GM18870 (cell line): Measurements from ENCODE around the gene COL4A2.

Experiments
- ATAC-seq: cut with Tn5 transposase; IDR thresholded peaks from one replicate; pipeline ENCODE4 v1.9.1; 2021; ENCODE audit warnings: moderate library complexity; ENCODE audit not compliant: unreplicated experiment

COL4A2 gene

GRCh38 chr13:110336681-110337080 lies 29.6 kb downstream of the COL4A2 start:
- no peak for ATAC-seq

DNA sequence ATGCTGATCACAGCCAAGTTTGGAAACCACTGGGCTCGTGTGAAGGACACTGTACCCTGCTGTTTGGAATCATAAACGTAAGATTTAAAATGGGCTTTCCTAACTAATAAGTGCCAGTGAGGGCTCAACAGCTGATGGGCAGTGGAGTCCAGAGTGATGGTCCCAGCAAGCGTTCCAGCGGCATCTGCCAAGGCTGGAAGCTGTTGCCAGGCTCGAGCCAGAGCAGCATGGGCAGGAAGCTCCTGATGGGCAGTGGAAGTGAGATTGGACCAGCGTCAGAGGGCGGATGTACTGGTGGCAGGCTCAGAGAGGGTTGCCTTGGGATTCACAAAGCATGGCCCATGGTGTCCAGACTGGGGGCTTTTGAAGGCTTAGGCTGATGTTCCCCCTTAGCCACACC lies 30.2 kb downstream of the COL4A2 start:
- ATAC-seq: no peak

DNA sequence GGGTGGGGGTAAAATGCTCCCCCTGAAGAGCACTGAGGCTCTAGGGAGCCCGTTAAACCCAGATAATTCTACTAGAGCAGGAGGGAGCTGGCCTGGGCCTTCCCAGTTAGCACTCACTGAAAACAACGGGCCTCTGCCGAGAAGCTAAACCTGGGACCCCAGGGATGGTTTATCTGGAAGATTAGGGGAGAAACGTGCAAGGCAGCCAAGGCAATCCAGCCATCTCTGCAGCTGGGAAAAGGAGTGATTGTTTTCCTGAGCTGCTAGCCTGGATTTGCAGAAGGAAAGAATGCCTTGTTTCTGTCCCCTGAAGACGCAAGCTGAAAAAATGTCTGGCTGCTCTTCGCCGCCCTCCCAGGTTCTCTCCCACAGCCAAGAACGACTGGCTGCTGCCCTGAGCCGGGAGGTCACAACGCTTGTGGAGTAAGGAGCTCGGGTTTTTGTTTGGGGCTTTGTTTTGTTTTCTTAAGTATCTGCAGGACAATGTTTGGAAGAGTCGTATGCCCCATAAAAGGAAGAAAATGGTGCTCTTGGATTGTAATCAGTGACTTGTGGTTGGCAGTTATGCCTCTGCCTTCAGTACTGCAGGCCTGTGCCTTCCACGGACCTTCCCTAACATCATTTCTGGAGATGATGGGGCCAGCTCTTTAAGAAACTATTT lies 31.5 kb downstream of the COL4A2 start:
- ATAC-seq: no peak

- ATAC-seq: no peak
Measured at GRCh38 chr13:110339263-110339662, 32.2 kb downstream of the COL4A2 start.

DNA sequence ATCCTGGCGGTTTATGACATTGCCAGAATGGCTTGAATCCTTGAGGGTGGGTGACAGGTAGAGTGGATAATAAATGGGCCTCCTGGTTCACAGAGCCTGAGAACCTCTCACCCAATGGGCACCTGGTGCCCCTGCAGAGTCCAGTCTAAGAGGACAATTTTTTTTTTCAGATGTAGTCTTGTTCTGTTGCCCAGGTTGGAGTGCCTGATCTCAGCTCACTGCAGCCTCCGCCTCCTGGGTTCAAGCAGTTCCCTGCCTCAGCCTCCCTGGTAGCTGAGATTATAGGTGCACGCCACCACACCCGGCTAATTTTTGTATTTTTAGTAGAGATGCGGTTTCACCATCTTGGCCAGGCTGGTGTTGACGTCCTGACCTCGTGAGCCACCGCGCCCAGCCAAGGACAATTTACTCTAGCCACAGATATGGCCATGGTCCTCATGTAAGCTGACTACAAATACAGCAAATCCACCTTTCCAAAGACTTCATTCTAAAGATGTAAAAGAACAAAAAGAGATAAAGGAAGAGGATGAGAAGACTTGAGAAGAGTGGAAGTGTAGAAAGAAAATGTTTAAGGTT lies 33.0 kb downstream of the COL4A2 start:
- no peak for ATAC-seq

- ATAC-seq: peak; percentile 35
Measured at GRCh38 chr13:110340812-110341444, 33.8 kb downstream of the COL4A2 start.

DNA sequence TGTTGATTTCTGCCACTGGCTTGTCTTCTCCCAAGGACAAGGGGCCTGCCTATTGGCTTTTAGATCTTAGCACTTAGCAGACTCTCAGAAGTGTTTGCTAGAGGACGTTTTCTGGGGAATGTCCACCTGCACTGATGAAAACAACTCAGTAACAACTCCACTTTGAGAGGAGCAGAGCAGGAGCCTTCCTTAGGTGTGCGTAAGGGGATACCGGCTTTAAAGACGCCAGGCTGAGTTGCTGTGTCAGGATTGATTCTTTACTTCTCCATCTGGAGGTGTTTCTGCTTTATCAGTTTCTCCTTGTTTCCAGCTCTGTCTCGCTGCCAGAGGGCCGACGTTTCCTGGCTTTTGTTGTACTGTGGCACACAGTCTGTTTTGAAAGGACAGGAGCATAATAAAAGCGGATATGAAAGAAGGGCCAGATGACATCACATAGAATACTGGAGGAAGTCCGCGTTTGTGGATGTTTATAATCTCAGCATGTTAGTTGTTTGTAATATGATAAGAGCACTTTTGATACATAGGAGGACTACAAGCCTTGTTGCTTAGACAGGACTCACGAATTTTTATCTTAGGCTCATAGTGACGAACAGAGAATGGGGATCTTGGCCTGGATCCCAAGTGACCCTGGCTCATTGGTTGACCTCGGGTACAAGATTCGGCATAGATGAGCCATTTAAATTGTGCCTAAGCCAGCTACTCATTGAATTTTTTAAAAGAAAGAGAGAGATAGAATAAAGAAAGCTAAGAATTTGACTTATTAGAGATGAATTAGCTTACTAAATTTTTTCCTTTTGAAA lies 34.6 kb downstream of the COL4A2 start:
- peak; percentile 65 for ATAC-seq

DNA sequence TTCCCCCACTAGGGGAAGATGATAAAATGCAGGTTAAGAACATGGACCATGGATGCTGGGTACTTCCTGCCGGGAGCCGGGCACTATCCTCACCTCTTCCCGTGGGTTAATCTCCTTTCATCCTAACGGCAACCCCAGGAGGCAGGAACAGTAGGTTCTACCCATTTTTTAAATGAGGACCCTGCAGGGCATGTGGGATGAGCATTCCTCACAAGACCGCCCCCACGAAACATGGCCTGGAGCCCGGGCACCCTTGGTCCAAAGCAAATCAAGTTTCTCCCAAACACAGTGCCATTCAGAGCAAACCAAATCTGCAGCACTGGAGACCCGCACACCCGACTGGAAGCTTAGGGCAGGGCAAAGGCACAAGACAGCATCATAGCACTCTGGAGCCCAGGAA lies 35.4 kb downstream of the COL4A2 start:
- no peak for ATAC-seq

DNA sequence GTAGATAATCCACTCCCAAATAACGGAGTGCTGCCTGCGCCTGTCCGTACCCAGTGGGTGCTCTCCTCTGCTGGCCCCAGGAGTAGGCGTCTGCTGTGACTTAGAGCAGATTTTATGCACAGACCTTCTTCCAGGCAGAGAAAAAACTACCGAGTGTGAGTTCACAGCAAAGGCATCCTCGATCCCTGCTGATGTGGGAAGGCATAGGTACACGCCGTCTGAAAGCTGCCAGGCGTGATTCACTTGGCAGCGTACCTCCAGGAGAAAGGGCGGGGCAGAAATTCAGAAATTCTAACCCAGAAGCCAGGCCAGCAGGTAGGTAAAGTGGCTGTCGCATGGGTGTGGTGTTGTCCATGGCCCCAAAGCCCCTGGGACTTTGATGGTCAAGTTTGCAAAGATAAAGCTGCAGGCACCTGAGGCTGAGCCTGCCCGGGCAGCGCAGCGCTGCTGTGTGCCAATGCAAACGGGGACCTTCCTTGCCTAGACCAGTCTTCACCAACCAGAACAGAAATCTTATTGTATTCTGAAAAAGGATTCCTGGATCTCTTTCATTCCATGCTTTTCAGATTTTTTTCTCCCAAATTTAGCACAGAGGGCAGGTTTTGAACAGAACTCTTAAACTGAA lies 36.3 kb downstream of the COL4A2 start:
- ATAC-seq: no peak

GRCh38 chr13:110344320-110344719 lies 37.2 kb downstream of the COL4A2 start:
- ATAC-seq: no peak

GRCh38 chr13:110345266-110345665 lies 38.2 kb downstream of the COL4A2 start:
- no peak for ATAC-seq

GRCh38 chr13:110345701-110346100 lies 38.6 kb downstream of the COL4A2 start:
- no peak for ATAC-seq

DNA sequence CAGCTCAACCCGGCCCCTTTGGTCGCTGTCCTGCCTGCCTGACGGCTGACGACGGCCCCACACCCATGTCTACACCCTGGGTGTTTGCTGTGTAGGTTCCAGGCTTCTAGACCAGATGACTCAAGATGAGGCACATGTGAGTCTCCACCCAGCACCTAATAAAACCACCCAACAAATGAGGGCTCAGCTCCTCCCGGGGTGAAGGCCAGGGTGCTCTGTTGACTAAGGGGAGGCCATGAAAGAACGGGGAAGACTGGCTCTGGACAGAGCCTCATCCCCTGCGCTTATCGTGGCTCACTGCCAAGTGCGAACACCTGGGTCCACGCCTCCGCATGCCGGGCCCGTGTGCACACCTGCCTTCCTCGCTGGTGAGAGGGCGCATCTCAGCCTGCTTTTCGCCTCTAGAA lies 39.6 kb downstream of the COL4A2 start:
- ATAC-seq: no peak

GRCh38 chr13:110347088-110347487 lies 40.0 kb downstream of the COL4A2 start:
- ATAC-seq: no peak

DNA sequence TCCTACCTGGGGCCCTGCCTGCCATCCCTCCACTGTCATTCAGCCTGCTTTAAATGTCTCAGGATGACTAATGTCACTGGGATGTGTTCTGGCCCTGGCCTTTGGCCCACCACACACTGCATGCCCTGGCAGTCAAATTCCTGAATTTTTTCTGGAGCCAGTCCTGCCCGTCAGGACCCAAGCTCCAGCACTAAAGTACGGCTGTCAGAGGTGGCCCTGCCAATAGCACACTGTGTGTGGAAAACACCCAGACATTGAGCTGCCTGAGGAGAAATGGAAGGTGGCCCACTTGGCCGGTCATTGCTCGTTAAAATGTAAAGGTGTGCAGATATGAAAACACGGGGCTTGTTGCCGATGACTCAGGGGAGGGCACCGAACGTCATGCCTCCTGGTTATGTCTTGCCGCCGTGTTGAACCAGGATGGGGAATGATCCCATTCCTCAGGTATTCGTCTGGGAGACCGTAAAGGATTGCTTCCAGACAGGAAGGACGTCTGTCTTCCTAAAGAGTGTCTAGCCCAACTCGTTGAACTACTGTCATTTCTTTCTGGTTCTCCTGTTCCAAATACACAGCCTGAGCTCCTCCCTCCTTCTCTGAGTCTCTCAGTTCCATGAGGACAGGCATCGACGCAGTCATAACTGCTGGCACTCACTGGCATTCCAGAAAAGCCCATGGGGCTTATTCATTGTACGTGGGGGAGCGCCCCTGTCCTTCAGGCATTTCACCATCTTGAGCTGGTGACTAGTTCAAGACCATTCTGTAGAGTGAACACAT lies 40.6 kb downstream of the COL4A2 start:
- ATAC-seq: no peak

- ATAC-seq: no peak
Measured at GRCh38 chr13:110348309-110349105, 41.4 kb downstream of the COL4A2 start.

GRCh38 chr13:110349239-110349638 lies 42.2 kb downstream of the COL4A2 start:
- no peak for ATAC-seq

GRCh38 chr13:110350049-110350448 lies 43.0 kb downstream of the COL4A2 start:
- ATAC-seq: no peak

DNA sequence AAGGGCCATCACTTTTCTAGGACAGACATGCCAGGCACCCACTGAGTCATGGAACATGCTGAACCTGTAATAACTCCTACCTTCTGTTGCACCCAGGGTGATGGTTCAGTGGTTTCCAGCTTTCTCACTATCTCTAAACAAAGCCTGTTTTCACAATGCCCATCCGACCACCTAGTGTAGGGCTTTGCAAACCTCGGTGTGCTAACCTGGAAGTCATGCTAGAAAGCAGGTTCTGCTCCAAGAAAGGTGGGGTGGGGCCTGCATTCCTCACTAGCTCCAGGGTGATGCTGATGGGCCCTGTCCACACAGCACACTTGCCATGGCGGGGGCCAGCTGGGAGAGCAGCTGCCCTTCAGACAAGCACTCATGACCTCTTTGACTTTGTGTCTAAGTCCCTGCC lies 43.4 kb downstream of the COL4A2 start:
- ATAC-seq: no peak
